ENCODE measurements around the gene PHKB. TPM values are rescaled to one million over a fixed set of nuclear protein-coding genes. Genes with fewer than 3 reads are reported as not detected.
"Not testable (repeated sequence)": the region's sequence is repeated elsewhere in the genome, so short reads cannot be mapped to it uniquely, and the experiment has no call there.

The PHKB gene
- total RNA-seq, 1 donor from 2014 or later, result 48.3 TPM

GRCh38 chr16:47504599-47504998 lies 43.5 kb downstream of the PHKB start:
- no peak for DNase-seq (ENCODE audit: low read depth, low spot score)

GRCh38 chr16:47506800-47507199 lies 45.7 kb downstream of the PHKB start:
- DNase-seq (ENCODE audit: low read depth, low spot score), result no peak

- no peak for DNase-seq (ENCODE audit: low read depth, low spot score)
Observed at GRCh38 chr16:47507701-47508100, 46.6 kb downstream of the PHKB start.

GRCh38 chr16:47511882-47512281 lies 50.8 kb downstream of the PHKB start:
- DNase-seq (ENCODE audit: low read depth, low spot score), result no peak

- no peak for DNase-seq (ENCODE audit: low read depth, low spot score)
Observed at GRCh38 chr16:47519037-47519436, 57.9 kb downstream of the PHKB start.

- DNase-seq (ENCODE audit: low read depth, low spot score), result no peak
Observed at GRCh38 chr16:47519546-47519945, 58.4 kb downstream of the PHKB start.

- no peak for DNase-seq (ENCODE audit: low read depth, low spot score)
Observed at GRCh38 chr16:47519996-47520679, 59.0 kb downstream of the PHKB start.

- DNase-seq (ENCODE audit: low read depth, low spot score), result no peak
Observed at GRCh38 chr16:47523342-47524006, 62.3 kb downstream of the PHKB start.

- DNase-seq (ENCODE audit: low read depth, low spot score), result no peak
Observed at GRCh38 chr16:47524007-47524405, 62.9 kb downstream of the PHKB start.

GRCh38 chr16:47528431-47528830 lies 67.3 kb downstream of the PHKB start:
- DNase-seq (ENCODE audit: low read depth, low spot score), result no peak

- DNase-seq (ENCODE audit: low read depth, low spot score), result no peak
Observed at GRCh38 chr16:47533744-47534292, 72.7 kb downstream of the PHKB start.

GRCh38 chr16:47538472-47538871 lies 77.3 kb downstream of the PHKB start:
- DNase-seq (ENCODE audit: low read depth, low spot score), result no peak

- not testable (repeated sequence) for DNase-seq (ENCODE audit: low read depth, low spot score)
Observed at GRCh38 chr16:47539707-47540670, 78.9 kb downstream of the PHKB start.

- not testable (repeated sequence) for DNase-seq (ENCODE audit: low read depth, low spot score)
Observed at GRCh38 chr16:47541135-47541534, 80.0 kb downstream of the PHKB start.

- DNase-seq (ENCODE audit: low read depth, low spot score), result not testable (repeated sequence)
Observed at GRCh38 chr16:47544255-47544654, 83.1 kb downstream of the PHKB start.

GRCh38 chr16:47551185-47551584 lies 90.1 kb downstream of the PHKB start:
- DNase-seq (ENCODE audit: low read depth, low spot score), result not testable (repeated sequence)

GRCh38 chr16:47551767-47552166 lies 90.6 kb downstream of the PHKB start:
- not testable (repeated sequence) for DNase-seq (ENCODE audit: low read depth, low spot score)

GRCh38 chr16:47553853-47554564 lies 92.9 kb downstream of the PHKB start:
- DNase-seq (ENCODE audit: low read depth, low spot score), result no peak

GRCh38 chr16:47554587-47554986 lies 93.5 kb downstream of the PHKB start:
- DNase-seq (ENCODE audit: low read depth, low spot score), result not testable (repeated sequence)

GRCh38 chr16:47561286-47561685 lies 100.2 kb downstream of the PHKB start:
- no peak for DNase-seq (ENCODE audit: low read depth, low spot score)

- no peak for DNase-seq (ENCODE audit: low read depth, low spot score)
Observed at GRCh38 chr16:47562366-47562765, 101.2 kb downstream of the PHKB start.

Measured in pulmonary artery endothelial cell (primary cell).